ENCODE measurements around the gene POLD3.

Gene POLD3

GRCh38 chr11:74593463-74593862 lies 1.1 kb downstream of the POLD3 start:
- no peak for TF ChIP-seq CTCF (IDR thresholded peaks at IDR 0.05)

- no peak for TF ChIP-seq CTCF (IDR thresholded peaks at IDR 0.05)
Measured at GRCh38 chr11:74602637-74603556, 10.5 kb downstream of the POLD3 start.

GRCh38 chr11:74603845-74604244 lies 11.5 kb downstream of the POLD3 start:
- no peak for TF ChIP-seq CTCF (IDR thresholded peaks at IDR 0.05)

- no peak for TF ChIP-seq CTCF (IDR thresholded peaks at IDR 0.05)
Measured at GRCh38 chr11:74604311-74604710, 11.9 kb downstream of the POLD3 start.

- TF ChIP-seq CTCF (IDR thresholded peaks at IDR 0.05), result no peak
Measured at GRCh38 chr11:74605403-74605802, 13.0 kb downstream of the POLD3 start.

GRCh38 chr11:74608431-74608830 lies 16.0 kb downstream of the POLD3 start:
- no peak for TF ChIP-seq CTCF (IDR thresholded peaks at IDR 0.05)

GRCh38 chr11:74611369-74611861 lies 19.0 kb downstream of the POLD3 start:
- peak; percentile 68 for TF ChIP-seq CTCF (IDR thresholded peaks at IDR 0.05)

All from LNCAP (cell line).